ENCODE results near the gene ZNF518A. TPM values are rescaled to one million over a fixed set of nuclear protein-coding genes. Genes with fewer than 3 reads are reported as not detected.

ZNF518A gene
- total and polyA plus RNA-seq, 2 of the 13 experiments (the other 11 are each of a cell fraction or from before 2014, with no cell fraction given): 21.7 to 37.1 TPM

DNA sequence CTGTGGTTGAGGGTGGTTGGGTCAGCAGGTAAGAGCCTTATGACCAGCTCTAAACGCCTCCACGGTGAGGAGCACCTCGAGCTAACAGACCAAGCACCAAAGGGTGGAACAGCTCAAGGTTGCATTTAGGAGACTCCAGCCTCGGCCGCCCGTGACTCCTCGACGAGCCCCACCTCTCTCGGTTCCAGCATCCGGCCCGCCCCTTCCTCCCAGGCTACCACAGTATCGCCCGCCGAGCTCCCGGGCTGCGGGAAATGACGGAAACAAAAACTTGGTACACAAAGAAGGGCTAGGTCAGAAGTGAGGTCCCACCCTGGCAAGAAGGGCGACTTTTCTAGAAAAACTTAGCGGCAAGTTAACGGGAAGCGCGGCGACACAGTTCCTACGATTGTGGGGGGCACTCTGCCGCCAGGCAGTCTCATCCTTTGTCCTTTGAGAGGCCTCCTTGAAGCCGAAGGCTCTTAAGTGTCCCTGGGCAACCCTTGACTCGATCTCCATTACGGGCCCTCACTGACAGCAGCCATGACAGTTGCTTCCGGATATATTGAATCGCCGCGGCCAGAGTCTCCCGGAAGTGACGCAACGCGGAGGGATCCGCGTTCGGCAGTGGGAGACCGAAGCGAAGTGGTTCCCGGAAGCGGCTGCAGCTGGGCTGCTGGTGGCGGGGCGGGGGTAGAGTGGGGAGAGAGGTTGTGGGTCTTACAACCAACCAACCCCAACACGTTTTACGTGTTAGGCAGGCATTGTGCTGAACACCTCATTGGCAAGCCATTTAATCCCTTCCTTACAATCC is 40.2 kb upstream of the ZNF518A start (continued):
- TF ChIP-seq ZNF564 (CRISPR knock-in tag; IDR thresholded peaks at IDR 0.05): 0 out of 2 replicates have a peak, but pooled peaks have one; percentile 67
- peak; percentile 58 for TF ChIP-seq SALL2 (CRISPR knock-in tag; IDR thresholded peaks at IDR 0.05)
- TF ChIP-seq AHR (CRISPR knock-in tag; IDR thresholded peaks at IDR 0.05): peak; percentile 22
- TF ChIP-seq ZNF335 (CRISPR knock-in tag; IDR thresholded peaks at IDR 0.05): peak; percentile 87; the same call in 1 of the 2 replicates
- peak; percentile 96 for TF ChIP-seq ATF1 (CRISPR knock-in tag; IDR thresholded peaks at IDR 0.05)
- TF ChIP-seq, protein P1, sequence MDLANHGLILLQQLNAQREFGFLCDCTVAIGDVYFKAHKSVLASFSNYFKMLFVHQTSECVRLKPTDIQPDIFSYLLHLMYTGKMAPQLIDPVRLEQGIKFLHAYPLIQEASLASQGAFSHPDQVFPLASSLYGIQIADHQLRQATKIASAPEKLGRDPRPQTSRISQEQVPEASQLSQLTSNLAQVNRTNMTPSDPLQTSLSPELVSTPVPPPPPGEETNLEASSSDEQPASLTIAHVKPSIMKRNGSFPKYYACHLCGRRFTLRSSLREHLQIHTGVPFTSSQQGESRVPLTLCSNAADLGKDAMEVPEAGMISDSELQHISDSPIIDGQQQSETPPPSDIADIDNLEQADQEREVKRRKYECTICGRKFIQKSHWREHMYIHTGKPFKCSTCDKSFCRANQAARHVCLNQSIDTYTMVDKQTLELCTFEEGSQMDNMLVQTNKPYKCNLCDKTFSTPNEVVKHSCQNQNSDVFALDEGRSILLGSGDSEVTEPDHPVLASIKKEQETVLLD (CRISPR knock-in tag; IDR thresholded peaks at IDR 0.05; ENCODE audit: low read depth): no peak
- TF ChIP-seq YEATS4 (CRISPR knock-in tag; IDR thresholded peaks at IDR 0.05; ENCODE audit: borderline replicate concordance): peak; percentile 95
- no peak for TF ChIP-seq ZNF367 (CRISPR knock-in tag; IDR thresholded peaks at IDR 0.05; ENCODE audit: borderline replicate concordance)
- peak; percentile 92 for TF ChIP-seq CEBPB (IDR thresholded peaks at IDR 0.05; ENCODE audit: borderline replicate concordance, low read depth, low read length)
- no peak for TF ChIP-seq TP53 (CRISPR knock-in tag; conservative IDR thresholded peaks at IDR 0.05)
- peak; percentile 70; the same call in 1 of the 2 replicates for TF ChIP-seq ZNF205 (CRISPR knock-in tag; IDR thresholded peaks at IDR 0.05)
- peak; percentile 98 for TF ChIP-seq ZMYM4 (CRISPR knock-in tag; IDR thresholded peaks at IDR 0.05)
- TF ChIP-seq SIX4 (CRISPR knock-in tag; IDR thresholded peaks at IDR 0.05): 0 out of 2 replicates have a peak, but pooled peaks have one; percentile 57
- TF ChIP-seq PAX8 (CRISPR knock-in tag; IDR thresholded peaks at IDR 0.05; ENCODE audit: borderline replicate concordance): no peak
- peak; percentile 96; the same call in 1 of the 2 replicates for TF ChIP-seq ZNF737 (CRISPR knock-in tag; IDR thresholded peaks at IDR 0.05; ENCODE audit: borderline replicate concordance)
- 0 out of 2 replicates have a peak, but pooled peaks have one; percentile 72 for TF ChIP-seq ZNF616 (CRISPR knock-in tag; IDR thresholded peaks at IDR 0.05; ENCODE audit: low read depth)
- TF ChIP-seq RBM39 (IDR thresholded peaks at IDR 0.05; ENCODE audit: low read depth, low read length, poor library complexity, severe bottlenecking): no peak
- TF ChIP-seq ZNF274 (CRISPR knock-in tag; IDR thresholded peaks at IDR 0.05): peak; percentile 77
- TF ChIP-seq ZBTB42 (CRISPR knock-in tag; IDR thresholded peaks at IDR 0.05): no peak
- TF ChIP-seq ZNF292 (CRISPR knock-in tag; IDR thresholded peaks at IDR 0.05; ENCODE audit: borderline replicate concordance, low read depth): no peak
- TF ChIP-seq, protein P2, sequence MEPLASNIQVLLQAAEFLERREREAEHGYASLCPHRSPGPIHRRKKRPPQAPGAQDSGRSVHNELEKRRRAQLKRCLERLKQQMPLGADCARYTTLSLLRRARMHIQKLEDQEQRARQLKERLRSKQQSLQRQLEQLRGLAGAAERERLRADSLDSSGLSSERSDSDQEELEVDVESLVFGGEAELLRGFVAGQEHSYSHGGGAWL (CRISPR knock-in tag; IDR thresholded peaks at IDR 0.05): 0 out of 2 replicates have a peak, but pooled peaks have one; percentile 47
- TF ChIP-seq FOSL2 (CRISPR knock-in tag; IDR thresholded peaks at IDR 0.05): peak; percentile 56; the same call in 1 of the 2 replicates
